ENCODE measurements around the gene SUSD2.
A peak's percentile ranks its signal among the peaks of the same experiment; 100 is the strongest.
"Not testable (repeated sequence)": the region's sequence is repeated elsewhere in the genome, so short reads cannot be mapped to it uniquely, and the experiment has no call there.

SUSD2 gene

DNA sequence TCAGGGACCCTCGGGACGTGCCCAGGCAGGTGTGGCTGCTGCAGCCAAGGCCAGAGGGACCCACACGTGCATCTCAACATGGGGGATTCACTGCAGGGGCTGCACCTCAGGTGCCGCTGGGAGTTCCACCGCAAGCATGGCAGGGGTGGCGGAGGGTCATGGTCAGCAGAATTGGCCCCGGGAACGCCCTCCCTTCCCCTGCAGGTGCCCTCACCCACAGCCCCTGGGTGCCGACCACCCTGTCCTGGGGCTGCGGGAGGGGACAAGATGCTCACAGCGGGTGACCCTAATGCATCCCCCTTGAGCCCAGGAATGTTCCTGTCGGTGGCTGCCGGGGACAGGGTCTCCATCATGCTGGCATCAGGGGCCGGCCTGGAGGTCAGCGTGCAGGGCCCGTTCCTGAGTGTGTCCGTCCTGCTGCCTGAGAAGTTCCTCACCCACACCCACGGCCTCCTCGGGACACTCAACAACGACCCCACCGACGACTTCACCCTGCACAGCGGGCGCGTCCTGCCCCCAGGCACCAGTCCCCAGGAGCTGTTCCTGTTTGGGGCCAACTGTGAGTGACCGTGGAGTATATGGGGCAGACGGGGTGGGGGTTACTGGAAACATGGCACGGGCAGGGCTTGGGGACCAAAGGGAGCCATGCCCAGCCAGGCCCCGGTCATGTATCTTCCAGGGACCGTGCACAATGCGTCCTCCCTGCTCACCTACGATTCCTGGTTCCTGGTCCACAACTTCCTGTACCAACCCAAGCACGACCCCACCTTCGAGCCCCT lies 5.8 kb downstream of the SUSD2 start:
- no peak overlapping the region for H3K27ac Mint-ChIP-seq
- no peaks in the 10 kb centered on the region for H3K4me1 Mint-ChIP-seq
- H3K4me3 Mint-ChIP-seq = no peak overlapping the region
- DNase-seq (ENCODE audit: low spot score in 2 of 2) = no peak
- ATAC-seq = no peak
- H3K9me3 Mint-ChIP-seq = no peaks in the 10 kb centered on the region
- H3K36me3 Mint-ChIP-seq = peaks cover 7% of the 10 kb centered on the region

DNA sequence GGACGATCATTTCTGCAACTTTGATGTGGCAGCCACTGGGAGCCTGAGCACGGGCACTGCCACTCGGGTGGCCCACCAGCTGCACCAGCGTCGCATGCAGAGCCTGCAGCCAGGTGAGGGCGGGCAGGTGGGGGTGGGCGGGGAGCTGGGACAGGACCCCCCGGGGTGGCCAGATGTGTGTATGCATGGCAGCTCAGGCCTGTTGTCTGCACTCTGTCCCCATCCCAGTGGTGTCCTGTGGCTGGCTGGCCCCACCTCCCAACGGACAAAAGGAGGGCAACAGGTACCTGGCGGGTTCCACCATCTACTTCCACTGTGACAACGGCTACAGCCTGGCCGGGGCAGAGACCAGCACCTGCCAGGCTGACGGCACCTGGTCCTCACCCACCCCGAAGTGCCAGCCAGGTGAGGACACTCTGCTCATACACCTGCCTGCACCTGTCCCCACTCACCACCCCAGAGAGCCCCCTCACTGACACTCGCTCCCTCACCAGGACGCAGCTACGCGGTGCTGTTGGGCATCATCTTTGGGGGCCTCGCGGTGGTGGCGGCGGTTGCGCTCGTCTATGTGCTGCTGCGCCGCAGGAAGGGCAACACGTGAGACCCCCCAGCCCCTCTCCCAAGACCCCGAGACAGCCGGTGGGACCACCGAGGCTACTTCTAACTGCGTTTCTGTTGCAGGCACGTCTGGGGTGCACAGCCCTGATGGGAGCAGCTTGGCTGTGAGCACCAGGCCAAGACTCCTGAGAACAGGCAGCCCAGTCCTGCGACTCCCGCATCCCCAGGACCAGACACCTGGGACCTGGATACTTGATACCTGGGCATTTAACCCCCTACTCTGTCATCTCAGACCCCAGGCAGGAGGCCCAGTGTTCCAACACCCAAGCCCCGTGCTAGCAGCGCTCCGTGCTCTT lies 6.7 kb downstream of the SUSD2 start:
- H3K27ac Mint-ChIP-seq = no peak overlapping the region

DNA sequence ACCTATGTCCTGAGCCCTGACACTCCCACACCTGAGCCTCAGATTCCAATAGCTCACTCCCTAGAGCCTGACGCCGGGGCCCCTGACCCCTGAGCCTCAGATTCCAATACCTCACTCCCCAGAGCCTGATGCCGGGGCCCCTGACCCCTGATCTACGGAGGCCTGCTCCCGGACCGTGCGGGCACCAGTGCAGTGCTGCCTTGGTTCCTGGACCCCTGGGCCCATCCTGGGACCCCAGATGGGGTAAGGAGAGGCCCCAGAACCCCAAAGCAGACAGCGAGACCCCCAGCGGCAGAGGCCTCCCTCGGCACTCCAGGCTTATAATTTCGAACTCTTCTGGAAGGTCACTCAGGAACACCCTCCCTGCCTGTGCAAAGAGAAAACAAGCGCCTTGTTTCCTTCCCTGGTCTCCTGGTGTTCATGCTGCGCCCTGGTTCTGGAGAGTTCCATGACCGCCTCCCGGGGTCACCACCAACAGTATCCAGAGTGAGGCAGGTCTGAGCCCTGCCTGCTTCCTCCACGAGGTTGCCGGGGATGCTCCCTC lies 7.5 kb downstream of the SUSD2 start:
- DNase-seq (ENCODE audit: low spot score in 2 of 2) (no peak), ATAC-seq (no peak)
- H3K36me3 Mint-ChIP-seq = peaks cover 6% of the 10 kb centered on the region
- H3K4me3 Mint-ChIP-seq = no peak overlapping the region
- no peaks in the 10 kb centered on the region for H3K4me1 Mint-ChIP-seq
- H3K9me3 Mint-ChIP-seq = no peaks in the 10 kb centered on the region
- no peak overlapping the region for H3K27ac Mint-ChIP-seq

More for the DNA sequence above, 6.7 kb downstream of the SUSD2 start:
- no peaks in the 10 kb centered on the region for H3K4me1 Mint-ChIP-seq
- no peak for ATAC-seq
- no peaks in the 10 kb centered on the region for H3K9me3 Mint-ChIP-seq
- peaks cover 7% of the 10 kb centered on the region for H3K36me3 Mint-ChIP-seq
- H3K4me3 Mint-ChIP-seq = no peak overlapping the region
- DNase-seq (ENCODE audit: low spot score in 2 of 2) = no peak

DNA sequence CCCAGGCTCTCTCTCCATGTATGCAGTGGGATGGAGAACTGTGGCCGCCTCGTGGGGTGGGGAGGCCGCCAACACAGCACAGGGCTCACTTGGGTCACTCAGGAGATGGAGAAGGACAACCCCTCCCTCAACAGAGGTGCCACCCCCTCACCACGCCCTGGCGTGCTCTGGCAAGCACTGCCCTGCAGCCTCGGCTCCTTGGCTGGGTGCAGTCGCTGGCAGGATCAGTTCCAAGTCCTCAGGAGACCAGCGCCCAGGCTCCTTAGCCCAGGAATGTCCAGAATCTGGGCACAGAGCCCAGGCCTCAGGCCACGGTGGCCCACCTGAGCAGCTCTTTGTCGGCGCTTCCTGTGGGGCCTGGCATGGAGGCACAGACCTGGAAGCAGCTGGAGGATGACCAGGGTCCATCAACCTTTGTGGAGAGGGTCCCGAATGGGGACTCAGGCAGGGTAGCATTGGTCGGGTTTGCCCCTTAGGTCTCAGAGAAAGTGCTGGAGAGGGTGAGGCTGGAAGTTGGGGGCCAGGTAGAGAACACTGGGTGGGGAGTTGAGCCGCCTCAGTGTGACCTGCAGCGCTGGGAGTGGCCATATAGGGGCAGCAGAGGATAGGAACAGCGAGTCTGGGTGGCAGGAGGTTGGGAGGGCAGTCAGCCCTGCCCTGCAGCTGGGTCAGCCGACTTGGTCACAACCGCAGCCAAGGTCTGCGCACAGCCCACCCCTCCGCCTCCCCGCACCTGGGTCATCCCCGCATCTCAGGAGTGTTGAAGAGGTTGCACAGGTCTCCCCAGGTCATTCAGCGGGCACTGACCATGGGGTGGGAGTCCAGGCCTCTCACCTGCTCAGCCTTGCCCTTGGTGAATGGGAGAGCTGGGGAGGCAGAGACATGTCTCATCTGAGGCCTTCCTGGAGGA lies 8.2 kb downstream of the SUSD2 start:
- H3K4me1 Mint-ChIP-seq = no peaks in the 10 kb centered on the region

DNA sequence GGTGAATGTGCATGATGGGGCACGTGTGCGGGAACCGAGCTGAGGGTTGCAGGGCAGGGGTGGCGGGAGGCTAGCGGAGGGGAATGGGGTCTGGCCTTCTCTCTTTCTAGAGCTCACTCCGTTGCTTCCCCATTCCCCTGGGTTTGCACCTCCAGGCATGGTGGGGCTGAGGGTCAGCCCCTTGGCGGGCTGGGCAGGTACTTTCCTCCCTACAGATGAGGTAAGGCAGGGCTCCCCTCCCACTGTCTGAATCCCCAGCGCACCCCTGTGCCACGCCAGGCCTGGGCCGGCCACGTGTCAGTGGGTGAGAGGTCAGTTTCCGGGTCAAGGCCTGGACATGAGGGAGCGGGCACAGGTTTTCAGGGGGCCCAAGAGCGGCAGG lies 8.9 kb downstream of the SUSD2 start:
- no peak overlapping the region for H3K27ac Mint-ChIP-seq
- H3K36me3 Mint-ChIP-seq = no peaks in the 10 kb centered on the region
- ATAC-seq (no peak), DNase-seq (ENCODE audit: low spot score in 2 of 2) (no peak)
- no peak overlapping the region for H3K4me3 Mint-ChIP-seq
- no peaks in the 10 kb centered on the region for H3K4me1 Mint-ChIP-seq
- H3K9me3 Mint-ChIP-seq = no peaks in the 10 kb centered on the region

More for the DNA sequence above, 8.2 kb downstream of the SUSD2 start:
- no peak overlapping the region for H3K27ac Mint-ChIP-seq
- DNase-seq (ENCODE audit: low spot score in 2 of 2) = peak in 1 of 2 donors; percentile 80
- no peaks in the 10 kb centered on the region for H3K36me3 Mint-ChIP-seq
- no peak overlapping the region for H3K4me3 Mint-ChIP-seq
- no peaks in the 10 kb centered on the region for H3K9me3 Mint-ChIP-seq
- ATAC-seq = peak; percentile 58

DNA sequence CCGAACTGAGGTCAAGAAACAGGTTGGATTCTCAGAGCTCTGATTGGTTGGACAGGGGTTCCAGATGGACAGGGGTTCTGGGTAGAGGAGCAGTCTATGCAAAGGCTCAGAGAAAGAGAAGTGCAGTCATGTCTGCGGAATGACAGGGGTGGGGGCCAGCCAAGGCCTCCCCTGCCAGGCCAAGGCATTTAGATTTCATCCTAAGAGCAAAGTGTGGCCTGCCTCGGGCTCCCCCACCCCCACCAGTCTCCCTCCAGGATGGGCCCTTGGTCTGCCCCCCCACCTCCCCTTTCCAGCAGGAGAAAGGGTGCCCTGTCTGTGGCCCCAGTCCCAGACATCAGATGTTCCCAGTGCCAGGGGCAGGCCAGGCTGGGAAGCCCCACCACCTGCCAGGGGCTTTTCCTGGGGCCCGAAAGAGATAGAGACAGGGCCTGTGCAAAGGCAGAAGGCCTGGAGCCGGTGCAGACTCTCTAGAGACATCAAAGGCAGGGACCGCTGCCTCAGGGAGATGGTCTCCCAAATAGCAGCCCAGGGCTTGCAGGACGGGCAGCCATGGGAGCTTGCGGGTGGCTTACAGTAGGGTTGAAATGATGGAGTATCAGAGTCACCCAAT lies 9.4 kb downstream of the SUSD2 start:
- H3K27ac Mint-ChIP-seq = peak overlapping the region; percentile 41
- no peaks in the 10 kb centered on the region for H3K4me1 Mint-ChIP-seq
- no peaks in the 10 kb centered on the region for H3K36me3 Mint-ChIP-seq
- ATAC-seq (no peak), DNase-seq (ENCODE audit: low spot score in 2 of 2) (no peak)
- no peak overlapping the region for H3K4me3 Mint-ChIP-seq
- H3K9me3 Mint-ChIP-seq = no peaks in the 10 kb centered on the region

DNA sequence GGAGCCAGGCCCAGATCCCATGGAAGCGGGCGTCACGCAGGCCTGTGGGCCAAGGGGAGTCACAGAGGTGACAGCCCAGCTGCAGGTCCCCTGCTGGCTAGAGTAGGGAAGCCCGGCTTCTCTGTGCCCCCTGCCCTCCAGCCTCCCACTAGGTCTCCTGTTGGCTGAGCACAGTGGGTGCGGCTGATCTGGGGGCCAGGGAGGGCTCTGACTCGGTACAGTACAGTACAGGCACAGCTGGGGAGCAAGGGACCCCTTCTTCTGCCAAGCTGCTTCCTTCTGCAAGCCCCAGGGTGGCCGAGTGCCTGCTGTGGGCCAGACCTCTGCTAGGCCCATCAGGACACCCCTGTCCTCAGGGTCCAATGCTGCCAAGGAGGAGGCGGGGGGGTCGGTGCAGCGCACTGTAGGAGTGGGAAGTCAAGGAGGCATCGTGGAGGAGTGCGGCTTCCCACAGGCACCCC lies 10.1 kb downstream of the SUSD2 start:
- Mint-ChIP-seq H3K4me3 (no peak overlapping the region), H3K27ac (peak overlapping the region; percentile 41), H3K4me1 (no peaks in the 10 kb centered on the region)

DNA sequence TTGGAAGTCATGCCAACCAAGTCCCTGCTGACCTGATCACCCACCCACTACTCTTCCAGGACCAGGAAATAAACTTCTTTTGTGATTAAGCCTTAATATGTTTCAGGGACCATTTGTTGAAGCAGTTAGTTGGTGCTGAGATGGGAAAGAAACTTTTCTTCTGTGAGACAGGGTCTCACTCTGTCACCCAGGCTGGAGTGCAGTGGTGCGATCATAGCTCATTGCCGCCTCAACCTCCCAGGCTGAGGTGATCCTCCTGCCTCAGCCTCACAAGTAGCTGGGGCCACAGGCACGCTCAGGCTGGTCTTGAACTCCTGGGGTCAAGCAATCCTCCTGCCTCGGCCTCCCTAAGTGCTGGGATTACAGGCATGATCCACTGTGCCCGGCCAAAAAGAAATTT lies 10.6 kb downstream of the SUSD2 start:
- ATAC-seq (no peak), DNase-seq (ENCODE audit: low spot score in 2 of 2) (no peak)
- Mint-ChIP-seq H3K27ac (no peak overlapping the region), H3K9me3 (no peaks in the 10 kb centered on the region), H3K4me1 (no peaks in the 10 kb centered on the region), H3K4me3 (no peak overlapping the region), H3K36me3 (no peaks in the 10 kb centered on the region)

More for the DNA sequence above, 10.1 kb downstream of the SUSD2 start:
- Mint-ChIP-seq H3K36me3 (no peaks in the 10 kb centered on the region), H3K9me3 (no peaks in the 10 kb centered on the region)
- peak; percentile 28 for ATAC-seq
- no peak for DNase-seq (ENCODE audit: low spot score in 2 of 2)

DNA sequence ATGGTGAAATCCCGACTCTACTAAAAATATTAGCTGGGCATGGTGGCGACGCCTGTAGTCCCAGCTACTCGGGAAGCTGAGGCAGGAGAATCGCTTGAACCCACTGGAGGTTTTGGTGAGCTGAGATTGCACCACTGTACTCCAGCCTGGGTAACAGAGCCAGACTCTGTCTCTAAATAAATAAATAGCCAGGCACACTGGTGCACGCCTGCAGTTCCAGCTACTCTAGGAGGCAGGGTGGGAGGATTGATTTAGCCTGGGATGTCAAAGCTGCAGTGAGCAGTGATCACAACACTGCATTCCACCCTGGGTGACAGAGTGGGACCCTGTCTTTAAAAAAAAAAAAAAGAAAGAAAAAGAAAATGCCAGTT lies 17.4 kb downstream of the SUSD2 start:
- H3K36me3 Mint-ChIP-seq = no peaks in the 10 kb centered on the region
- no peak for ATAC-seq
- H3K4me3 Mint-ChIP-seq = no peak overlapping the region
- H3K4me1 Mint-ChIP-seq = peaks cover 8% of the 10 kb centered on the region
- no peaks in the 10 kb centered on the region for H3K9me3 Mint-ChIP-seq
- H3K27ac Mint-ChIP-seq = no peak overlapping the region
- no peak for DNase-seq (ENCODE audit: low spot score in 2 of 2)

DNA sequence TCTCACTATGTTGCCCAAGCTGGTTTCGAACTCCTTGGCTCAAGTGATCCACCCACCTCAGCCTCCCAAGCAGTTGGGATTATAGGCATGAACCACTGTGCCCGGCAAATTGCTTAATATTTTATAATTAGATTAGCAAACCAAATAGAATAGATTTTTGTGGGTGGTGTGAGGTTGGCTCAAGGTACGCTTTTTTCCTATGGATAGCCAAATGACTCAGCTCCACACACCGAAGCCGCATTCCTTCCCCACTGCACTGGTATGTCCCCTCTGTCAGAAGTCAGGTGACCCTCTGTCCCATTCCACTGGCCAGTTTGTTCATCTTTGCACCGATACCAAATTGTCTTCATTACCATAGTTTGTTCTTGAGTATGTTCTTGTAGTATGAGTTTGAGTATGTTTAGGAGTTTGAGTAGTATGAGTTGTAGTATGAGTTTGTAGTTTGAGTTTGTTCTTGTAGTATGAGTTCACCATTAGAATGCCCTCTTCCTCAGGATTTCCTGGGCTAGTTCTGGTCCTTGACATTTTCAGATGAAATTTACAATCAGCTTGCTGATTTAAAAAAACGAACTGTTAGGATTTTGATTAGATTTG lies 19.4 kb downstream of the SUSD2 start:
- ATAC-seq (peak; percentile 57), DNase-seq (ENCODE audit: low spot score in 2 of 2) (no peak)
- Mint-ChIP-seq H3K4me3 (no peak overlapping the region), H3K36me3 (no peaks in the 10 kb centered on the region), H3K9me3 (no peaks in the 10 kb centered on the region), H3K4me1 (peaks cover 8% of the 10 kb centered on the region), H3K27ac (no peak overlapping the region)

DNA sequence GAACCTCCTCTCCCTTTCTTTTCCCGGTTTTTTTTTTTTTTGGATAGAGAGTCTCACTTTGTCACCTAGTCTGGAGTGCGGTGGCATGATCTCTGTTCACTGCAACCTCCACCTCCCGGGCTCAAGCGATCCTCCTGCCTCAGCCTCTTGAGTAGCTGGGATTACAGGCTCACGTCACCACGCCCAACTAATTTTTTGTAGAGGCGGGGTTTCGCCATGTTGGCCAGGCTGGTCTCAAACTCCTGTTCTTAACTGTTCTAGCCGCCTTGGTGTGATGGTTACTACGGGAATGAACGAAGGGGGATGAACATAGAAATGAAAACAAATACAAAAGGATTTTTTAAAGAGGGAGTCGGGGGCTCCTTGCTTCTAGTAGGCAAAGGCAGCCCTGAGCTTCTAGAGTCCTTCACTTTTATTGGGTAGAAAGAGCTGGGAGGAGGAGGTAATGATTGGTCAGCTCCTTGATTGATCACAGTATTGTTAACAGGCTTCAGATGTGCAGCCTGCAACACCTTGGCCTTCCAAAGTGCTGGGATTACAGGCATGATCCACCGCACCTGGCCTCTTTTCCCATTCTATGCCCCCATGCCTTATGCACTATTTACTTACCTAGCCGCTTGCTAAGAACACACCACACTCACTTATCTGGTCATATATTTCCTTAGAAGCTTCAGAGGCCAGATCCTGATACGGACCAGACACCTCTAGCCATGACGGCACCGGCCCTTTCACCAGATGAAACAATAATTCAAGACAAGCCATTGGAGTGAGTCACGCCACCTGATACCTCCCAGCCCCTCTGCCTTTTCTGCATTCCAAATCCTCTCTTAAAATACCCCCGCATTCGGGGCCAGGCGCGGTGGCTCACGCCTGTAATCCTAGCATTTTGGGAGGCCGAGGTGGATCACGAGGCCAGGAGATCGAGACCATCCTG lies 20.7 kb downstream of the SUSD2 start:
- ATAC-seq (no peak), DNase-seq (ENCODE audit: low spot score in 2 of 2) (no peak)
- Mint-ChIP-seq H3K9me3 (no peaks in the 10 kb centered on the region), H3K4me3 (no peak overlapping the region), H3K36me3 (no peaks in the 10 kb centered on the region), H3K27ac (no peak overlapping the region), H3K4me1 (peaks cover 8% of the 10 kb centered on the region)

DNA sequence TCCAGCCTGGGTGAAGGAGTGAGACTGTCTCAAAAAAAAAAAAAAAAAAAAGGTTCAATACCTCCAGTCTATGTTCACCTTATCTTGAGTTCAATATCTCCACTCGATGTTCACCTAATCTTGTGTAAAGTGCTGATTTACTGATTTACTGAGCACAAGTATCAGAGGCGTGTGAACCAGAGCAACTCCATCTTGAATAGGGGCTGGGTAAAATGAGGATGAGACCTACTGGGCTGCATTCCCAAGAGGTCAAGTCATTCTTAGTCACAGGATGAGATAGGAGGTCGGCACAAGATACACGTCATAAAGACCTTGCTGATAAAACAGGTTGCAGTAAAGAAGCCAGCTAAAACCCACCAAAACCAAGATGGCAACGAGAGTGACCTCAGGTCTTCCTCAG lies 22.6 kb downstream of the SUSD2 start:
- not testable (repeated sequence) for H3K9me3 Mint-ChIP-seq; DNase-seq (ENCODE audit: low spot score in 2 of 2); H3K4me3 Mint-ChIP-seq; ATAC-seq; H3K27ac Mint-ChIP-seq; H3K36me3 Mint-ChIP-seq
- peaks cover 11% of the 10 kb centered on the region for H3K4me1 Mint-ChIP-seq

DNA sequence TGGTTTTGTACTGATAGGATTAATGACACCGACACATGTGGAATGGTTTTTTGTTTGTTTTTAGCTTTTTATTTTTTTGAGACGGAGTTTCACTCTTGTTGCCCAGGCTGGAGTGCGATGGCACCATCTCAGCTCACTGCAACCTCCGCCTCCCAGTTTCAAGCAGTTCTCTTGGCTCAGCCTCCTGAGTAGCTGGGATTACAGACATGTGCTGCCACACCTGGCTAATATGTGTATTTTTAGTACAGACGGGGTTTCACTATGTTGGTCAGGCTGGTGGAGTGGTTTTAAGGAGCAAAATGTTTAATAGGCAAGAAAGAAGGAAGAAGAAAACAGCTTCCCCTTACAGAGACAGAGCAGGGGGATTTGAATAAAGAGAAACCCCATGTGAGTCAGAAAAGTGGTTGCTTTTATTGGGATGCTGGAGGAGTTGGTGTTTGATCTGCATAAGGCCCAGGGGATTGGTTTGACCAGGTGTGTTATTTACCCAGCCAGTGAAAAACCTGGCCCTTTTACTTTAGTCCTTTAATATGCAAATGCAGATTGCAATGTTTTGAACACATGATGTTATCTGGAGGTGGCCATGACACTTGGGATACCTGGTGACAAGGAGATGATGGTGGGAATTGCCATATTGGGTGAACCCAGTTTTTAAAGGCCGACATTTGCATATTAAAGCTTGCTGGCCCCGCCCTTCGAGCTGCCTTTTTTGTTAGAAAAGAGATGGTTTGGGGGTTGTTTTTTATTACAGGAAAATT lies 24.3 kb downstream of the SUSD2 start:
- no peak overlapping the region for H3K4me3 Mint-ChIP-seq
- no peak for ATAC-seq
- DNase-seq (ENCODE audit: low spot score in 2 of 2) = no peak
- H3K4me1 Mint-ChIP-seq = peaks cover 11% of the 10 kb centered on the region
- H3K36me3 Mint-ChIP-seq = no peaks in the 10 kb centered on the region
- no peaks in the 10 kb centered on the region for H3K9me3 Mint-ChIP-seq
- H3K27ac Mint-ChIP-seq = no peak overlapping the region

All from stimulated activated effector memory CD8-positive, alpha-beta T cell treated with anti-CD3 and anti-CD28 coated beads, Interleukin-12 subunit alpha, Interleukin-12 subunit beta, amount 100 ng/mL, for 72 hours (primary cell).